HCT116 (cell line): Measurements from ENCODE around the gene MEIS2. TPM values are rescaled to one million over a fixed set of nuclear protein-coding genes. Genes with fewer than 3 reads are reported as not detected.

Experiments
- ATAC-seq: fragments of 200-7000 bp; cut with Tn5 transposase; 2 replicates; pipeline ENCODE4 v1.9.1; 2020; ENCODE audit warnings: mild to moderate bottlenecking, moderate library complexity
- BruUV-seq: library from RNA; stranded (reverse); fragments of 400-500 nt; replicated peaks from 2 replicates; lab custom pipeline; 2021; lab: Mats Ljungman, UMichigan
- CTCF ChIA-PET: fragments of 300-600 bp; sonication (Branson Sonifier 250); formaldehyde crosslinking; loops from one replicate; lab custom pipeline; 2021; ENCODE audit warnings: antibody characterized with exemption; lab: Charles Lee
- POLR2A ChIA-PET: fragments of 300-600, 350-600 bp; sonication (Branson Sonifier 250); formaldehyde crosslinking; loops from one replicate; lab custom pipeline; 2021; ENCODE audit warnings: antibody characterized with exemption; lab: Charles Lee
- RAD21 ChIA-PET, 2 experiments: fragments of 300-600 bp; sonication (Branson Sonifier 250); formaldehyde crosslinking; loops; one replicate each; lab custom pipeline; 2023; ENCODE audit warnings: low total read pairs in 2 of 2; ENCODE audit not compliant: uncharacterized antibody in 2 of 2, unreplicated experiment in 2 of 2, low non-redundant PET in 1 of 2; lab: Charles Lee
- DNase-seq: peaks from one replicate; pipeline ENCODE4 v3.0.0-alpha.2; 2010; ENCODE audit warnings: low read depth, low spot score
- H2AFZ ChIP-seq: fragments of 200-600 bp; shearing (Covaris generic), sonication (generic); 2 replicates; pipeline ENCODE4 v1.6.1; 2017; ENCODE audit warnings: low read depth, mixed run types, mixed read lengths, antibody characterized with exemption, low read length; ENCODE audit not compliant: poor library complexity, severe bottlenecking
- H3K27ac ChIP-seq: 2 replicates; pipeline ENCODE4 v1.5.1; 2012; ENCODE audit warnings: low read depth, low read length
- H3K27me3 ChIP-seq: fragments of 200-600 bp; sonication (generic); 2 replicates; pipeline ENCODE4 v1.6.1; 2016; ENCODE audit warnings: mixed run types, low read length, mixed read lengths; ENCODE audit not compliant: insufficient read depth
- H3K36me3 ChIP-seq, 2 experiments: fragments of 200-500 bp in 1 of 2; fragments of 200-600 bp in 1 of 2; sonication (Bioruptor generic) in 1 of 2; sonication (generic) in 1 of 2; 2 replicates each; pipeline versions ENCODE4 v1.5.1 to v1.6.1; 2014 to 2016; ENCODE audit warnings: low read length in 2 of 2, inconsistent platforms in 1 of 2, mixed read lengths in 1 of 2, mixed run types in 1 of 2; ENCODE audit not compliant: insufficient read depth in 2 of 2, control insufficient read depth in 1 of 2
- H3K4me1 ChIP-seq, 2 experiments: fragments of 200-600 bp in 1 of 2; sonication (generic) in 1 of 2; 2 replicates each; pipeline versions ENCODE4 v1.5.1 to v1.6.1; 2012 to 2017; ENCODE audit warnings: low read length in 2 of 2, inconsistent platforms in 1 of 2, mild to moderate bottlenecking in 1 of 2, mixed read lengths in 1 of 2, mixed run types in 1 of 2, moderate library complexity in 1 of 2; ENCODE audit not compliant: insufficient read depth in 2 of 2, control insufficient read depth in 1 of 2
- H3K4me2 ChIP-seq: fragments of 200-600 bp; sonication (generic); 2 replicates; pipeline ENCODE4 v1.6.1; 2017; ENCODE audit warnings: mixed run types, low read length, mixed read lengths
- H3K4me3 ChIP-seq, 2 experiments: fragments of 200-600 bp in 1 of 2; sonication (generic) in 1 of 2; replicated peaks in 1 of 2; 2 replicates each; pipeline ENCODE4 v1.5.1; 2011 to 2016; ENCODE audit warnings: low read length in 2 of 2, control low read depth in 1 of 2, low read depth in 1 of 2, mild to moderate bottlenecking in 1 of 2, mixed read lengths in 1 of 2, mixed run types in 1 of 2
- H3K79me2 ChIP-seq: fragments of 200-600 bp; sonication (generic); 2 replicates; pipeline ENCODE4 v1.6.1; 2017; ENCODE audit warnings: mild to moderate bottlenecking, mixed run types, low read length, moderate library complexity, mixed read lengths; ENCODE audit not compliant: insufficient read depth
- H3K9ac ChIP-seq: fragments of 200-600 bp; sonication (generic); 2 replicates; pipeline ENCODE4 v1.6.1; 2016; ENCODE audit warnings: low read length, mixed read lengths
- H3K9me2 ChIP-seq: fragments of 200-600 bp; sonication (generic), shearing (Covaris generic); 2 replicates; pipeline ENCODE4 v1.6.1; 2017; ENCODE audit warnings: mixed run types, mild to moderate bottlenecking, moderate library complexity; ENCODE audit not compliant: insufficient read depth
- H3K9me3 ChIP-seq, 2 experiments: fragments of 200-500 bp in 1 of 2; fragments of 200-600 bp in 1 of 2; sonication (Bioruptor generic) in 1 of 2; sonication (generic) in 1 of 2; 2 replicates each; pipeline ENCODE4 v1.6.1; 2014 to 2017; ENCODE audit warnings: low read length in 2 of 2, mixed read lengths in 2 of 2, inconsistent platforms in 1 of 2, low read depth in 1 of 2, mild to moderate bottlenecking in 1 of 2, mixed run types in 1 of 2, moderate library complexity in 1 of 2; ENCODE audit not compliant: control insufficient read depth in 1 of 2, insufficient read depth in 1 of 2
- H4K20me1 ChIP-seq: fragments of 200-600 bp; sonication (generic), shearing (Covaris generic); 2 replicates; pipeline ENCODE4 v1.6.1; 2017; ENCODE audit warnings: mixed run types, mild to moderate bottlenecking, moderate library complexity; ENCODE audit not compliant: insufficient read depth
- EGR1 ChIP-seq: IDR thresholded peaks from 2 replicates; pipeline ENCODE4 v1.6.1; 2012; ENCODE audit warnings: low read depth
- ELF1 ChIP-seq: IDR thresholded peaks from 2 replicates; pipeline ENCODE4 v1.6.1; 2012; ENCODE audit warnings: low read depth, borderline replicate concordance
- EZH2 ChIP-seq: fragments of 200-600 bp; sonication (generic); IDR thresholded peaks from 2 replicates; pipeline ENCODE4 v1.6.1; 2017; ENCODE audit warnings: antibody characterized with exemption, mixed run types
- FOSL1 ChIP-seq: IDR thresholded peaks from 2 replicates; pipeline ENCODE4 v1.6.1; 2012; ENCODE audit warnings: low read depth
- JUND ChIP-seq: IDR thresholded peaks from 2 replicates; pipeline ENCODE4 v1.6.1; 2012
- POLR2AphosphoS5 ChIP-seq: IDR thresholded peaks from 2 replicates; pipeline ENCODE4 v1.6.1; 2011; ENCODE audit warnings: mild to moderate bottlenecking, low read depth, low read length, moderate library complexity
- SIN3A ChIP-seq: IDR thresholded peaks from 2 replicates; pipeline ENCODE4 v1.6.1; 2012; ENCODE audit warnings: low read depth
- TCF7L2 ChIP-seq: IDR thresholded peaks from 2 replicates; pipeline ENCODE4 v1.7.0; 2011; ENCODE audit warnings: borderline replicate concordance, inconsistent platforms; ENCODE audit not compliant: insufficient read depth, insufficient read length; ENCODE audit errors: extremely low read depth
- ZNF274 ChIP-seq: fragments of 200-500 bp; sonication (Bioruptor generic); IDR thresholded peaks from 2 replicates; pipeline ENCODE4 v1.6.1; 2014; ENCODE audit warnings: mild to moderate bottlenecking, low read depth, low read length, inconsistent platforms
- intact Hi-C: fragments of 100-400 bp; cut with micrococcal nuclease; formaldehyde crosslinking; loops from 2 replicates; pipeline ENCODE4 v1.10.0; 2022
- total RNA-seq: library from RNA; stranded (reverse); gene quantifications from one replicate; pipeline ENCODE4 v1.2.1, GENCODE V29; 2021; ENCODE audit not compliant: unreplicated experiment
- TF ChIP-seq, protein P1 (sequence below): IDR thresholded peaks from 2 replicates; pipeline ENCODE4 v1.6.1; 2012; ENCODE audit warnings: low read depth
- TF ChIP-seq, protein P2 (sequence below): IDR thresholded peaks from 2 replicates; pipeline ENCODE4 v1.6.1; 2012
- TF ChIP-seq, protein P3 (sequence below): IDR thresholded peaks from 2 replicates; pipeline ENCODE4 v1.6.1; 2011; ENCODE audit warnings: mild to moderate bottlenecking, low read length, moderate library complexity; ENCODE audit not compliant: insufficient replicate concordance; ENCODE audit errors: extremely low read depth
- TF ChIP-seq, protein P4 (sequence below): IDR thresholded peaks from 2 replicates; pipeline ENCODE4 v1.6.1; 2012

MEIS2 gene
- total RNA-seq, 1 experiment from 2014 or later, result 11.5 TPM

DNA sequence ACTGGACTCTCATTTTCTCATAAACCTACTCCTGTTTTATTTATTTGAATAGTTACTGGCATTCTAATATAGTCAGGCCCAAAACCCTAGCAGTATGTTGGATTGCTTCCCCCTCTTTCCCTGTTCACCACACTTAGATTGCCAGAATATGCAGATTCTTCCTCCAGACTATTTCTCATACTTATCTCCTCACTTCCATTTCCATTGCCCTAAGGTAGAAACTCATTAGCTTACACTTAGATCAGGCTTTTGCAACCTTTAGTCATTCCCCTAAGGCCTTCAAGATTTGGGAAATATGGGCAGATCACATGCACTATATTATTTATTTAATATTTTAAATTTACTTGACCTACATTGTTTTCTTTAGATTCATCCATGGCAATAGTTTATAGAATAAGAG, 98.9 kb downstream of the MEIS2 start:
- Histone ChIP-seq H3K4me3 (no peak overlapping the region), H2AFZ (no peak overlapping the region), H3K4me2 (no peak overlapping the region), H3K27me3 (no peaks in the 10 kb centered on the region), H3K79me2 (no peaks in the 10 kb centered on the region), H3K36me3 (no peaks in the 10 kb centered on the region), H3K9me3 (no peaks in the 10 kb centered on the region)
- intact Hi-C loops, result no loop called here
- TF ChIP-seq SIN3A (no peak), FOSL1 (no peak), EGR1 (no peak), EZH2 (no peak), ZNF274 (no peak), TCF7L2 (no peak), JUND (no peak), POLR2AphosphoS5 (no peak), ELF1 (no peak)
- TF ChIP-seq, protein P1, sequence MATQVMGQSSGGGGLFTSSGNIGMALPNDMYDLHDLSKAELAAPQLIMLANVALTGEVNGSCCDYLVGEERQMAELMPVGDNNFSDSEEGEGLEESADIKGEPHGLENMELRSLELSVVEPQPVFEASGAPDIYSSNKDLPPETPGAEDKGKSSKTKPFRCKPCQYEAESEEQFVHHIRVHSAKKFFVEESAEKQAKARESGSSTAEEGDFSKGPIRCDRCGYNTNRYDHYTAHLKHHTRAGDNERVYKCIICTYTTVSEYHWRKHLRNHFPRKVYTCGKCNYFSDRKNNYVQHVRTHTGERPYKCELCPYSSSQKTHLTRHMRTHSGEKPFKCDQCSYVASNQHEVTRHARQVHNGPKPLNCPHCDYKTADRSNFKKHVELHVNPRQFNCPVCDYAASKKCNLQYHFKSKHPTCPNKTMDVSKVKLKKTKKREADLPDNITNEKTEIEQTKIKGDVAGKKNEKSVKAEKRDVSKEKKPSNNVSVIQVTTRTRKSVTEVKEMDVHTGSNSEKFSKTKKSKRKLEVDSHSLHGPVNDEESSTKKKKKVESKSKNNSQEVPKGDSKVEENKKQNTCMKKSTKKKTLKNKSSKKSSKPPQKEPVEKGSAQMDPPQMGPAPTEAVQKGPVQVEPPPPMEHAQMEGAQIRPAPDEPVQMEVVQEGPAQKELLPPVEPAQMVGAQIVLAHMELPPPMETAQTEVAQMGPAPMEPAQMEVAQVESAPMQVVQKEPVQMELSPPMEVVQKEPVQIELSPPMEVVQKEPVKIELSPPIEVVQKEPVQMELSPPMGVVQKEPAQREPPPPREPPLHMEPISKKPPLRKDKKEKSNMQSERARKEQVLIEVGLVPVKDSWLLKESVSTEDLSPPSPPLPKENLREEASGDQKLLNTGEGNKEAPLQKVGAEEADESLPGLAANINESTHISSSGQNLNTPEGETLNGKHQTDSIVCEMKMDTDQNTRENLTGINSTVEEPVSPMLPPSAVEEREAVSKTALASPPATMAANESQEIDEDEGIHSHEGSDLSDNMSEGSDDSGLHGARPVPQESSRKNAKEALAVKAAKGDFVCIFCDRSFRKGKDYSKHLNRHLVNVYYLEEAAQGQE, result no peak
- TF ChIP-seq, protein P2, sequence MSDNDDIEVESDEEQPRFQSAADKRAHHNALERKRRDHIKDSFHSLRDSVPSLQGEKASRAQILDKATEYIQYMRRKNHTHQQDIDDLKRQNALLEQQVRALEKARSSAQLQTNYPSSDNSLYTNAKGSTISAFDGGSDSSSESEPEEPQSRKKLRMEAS, result no peak
- TF ChIP-seq, protein P3, sequence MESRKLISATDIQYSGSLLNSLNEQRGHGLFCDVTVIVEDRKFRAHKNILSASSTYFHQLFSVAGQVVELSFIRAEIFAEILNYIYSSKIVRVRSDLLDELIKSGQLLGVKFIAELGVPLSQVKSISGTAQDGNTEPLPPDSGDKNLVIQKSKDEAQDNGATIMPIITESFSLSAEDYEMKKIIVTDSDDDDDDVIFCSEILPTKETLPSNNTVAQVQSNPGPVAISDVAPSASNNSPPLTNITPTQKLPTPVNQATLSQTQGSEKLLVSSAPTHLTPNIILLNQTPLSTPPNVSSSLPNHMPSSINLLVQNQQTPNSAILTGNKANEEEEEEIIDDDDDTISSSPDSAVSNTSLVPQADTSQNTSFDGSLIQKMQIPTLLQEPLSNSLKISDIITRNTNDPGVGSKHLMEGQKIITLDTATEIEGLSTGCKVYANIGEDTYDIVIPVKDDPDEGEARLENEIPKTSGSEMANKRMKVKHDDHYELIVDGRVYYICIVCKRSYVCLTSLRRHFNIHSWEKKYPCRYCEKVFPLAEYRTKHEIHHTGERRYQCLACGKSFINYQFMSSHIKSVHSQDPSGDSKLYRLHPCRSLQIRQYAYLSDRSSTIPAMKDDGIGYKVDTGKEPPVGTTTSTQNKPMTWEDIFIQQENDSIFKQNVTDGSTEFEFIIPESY, result no peak
- TF ChIP-seq, protein P4, sequence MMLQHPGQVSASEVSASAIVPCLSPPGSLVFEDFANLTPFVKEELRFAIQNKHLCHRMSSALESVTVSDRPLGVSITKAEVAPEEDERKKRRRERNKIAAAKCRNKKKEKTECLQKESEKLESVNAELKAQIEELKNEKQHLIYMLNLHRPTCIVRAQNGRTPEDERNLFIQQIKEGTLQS, result no peak
- TF ChIP-seq, all 23 proteins: peak for 0
- no peak overlapping the region for H3K27ac ChIP-seq
- no TSS peak for BruUV-seq
- CTCF ChIA-PET, result no interaction called here
- no peaks in the 10 kb centered on the region; the same call in 1 of the 2 replicates for H4K20me1 ChIP-seq
- H3K4me1 ChIP-seq, result no peaks in the 10 kb centered on the region
- H3K9ac ChIP-seq, result no peak overlapping the region
- ATAC-seq (no peak), DNase-seq (no peak)
- RAD21 ChIA-PET, result no interaction called here
- POLR2A ChIA-PET, result no interaction called here
- H3K9me2 ChIP-seq, result no peaks in the 10 kb centered on the region
